Neural crest cell (in vitro differentiated cells): ENCODE results near the gene PURA. TPM values are rescaled to one million over a fixed set of nuclear protein-coding genes. Genes with fewer than 3 reads are reported as not detected.
A peak's percentile ranks its signal among the peaks of the same experiment; 100 is the strongest.

ENCODE experiments used
- DNase-seq: peaks from one replicate; pipeline ENCODE4 v3.0.0; 2021; ENCODE audit warnings: low read depth, mixed read lengths, low spot score
- H3K27ac Mint-ChIP-seq: one replicate; pipeline ENCODE4 v1.8.0; 2021; ENCODE audit warnings: mild to moderate bottlenecking, mixed read lengths; ENCODE audit not compliant: unreplicated experiment
- H3K27me3 Mint-ChIP-seq: 2 replicates; pipeline ENCODE4 v1.8.0; 2021; ENCODE audit warnings: low read depth, mild to moderate bottlenecking, mixed read lengths
- H3K36me3 Mint-ChIP-seq: 2 replicates; pipeline ENCODE4 v1.8.0; 2021; ENCODE audit warnings: low read depth, mild to moderate bottlenecking, mixed read lengths
- H3K4me1 Mint-ChIP-seq: 2 replicates; pipeline ENCODE4 v1.8.0; 2021; ENCODE audit warnings: mixed read lengths
- H3K4me3 Mint-ChIP-seq: one replicate; pipeline ENCODE4 v1.8.0; 2021; ENCODE audit warnings: mild to moderate bottlenecking, mixed read lengths
- H3K9me3 Mint-ChIP-seq: 2 replicates; pipeline ENCODE4 v1.8.0; 2021; ENCODE audit warnings: mixed read lengths
- CTCF ChIP-seq: fragments of 200-600 bp; sonication (generic); conservative IDR thresholded peaks from 2 replicates; pipeline ENCODE4 v1.5.0; 2021; ENCODE audit warnings: antibody characterized with exemption, mild to moderate bottlenecking
- total RNA-seq: library from RNA; stranded (reverse); gene quantifications from 2 replicates; pipeline ENCODE4 v1.2.1, GENCODE V29; 2021

Gene PURA
- total RNA-seq, 1 donor from 2014 or later: 5.5 TPM

- peak overlapping the region; percentile 91 for H3K4me3 Mint-ChIP-seq
- H3K27me3 Mint-ChIP-seq: peaks cover 95% of the 10 kb centered on the region
- H3K36me3 Mint-ChIP-seq: no peaks in the 10 kb centered on the region
- no peak overlapping the region for H3K27ac Mint-ChIP-seq
- no peak for TF ChIP-seq CTCF
- DNase-seq: no peak
- peaks cover 30% of the 10 kb centered on the region for H3K4me1 Mint-ChIP-seq
- H3K9me3 Mint-ChIP-seq: no peaks in the 10 kb centered on the region
Measured at GRCh38 chr5:140106805-140107311, 7.1 kb upstream of the PURA start.

GRCh38 chr5:140107312-140108092 lies 6.4 kb upstream of the PURA start:
- Mint-ChIP-seq H3K36me3 (no peaks in the 10 kb centered on the region), H3K4me1 (peaks cover 30% of the 10 kb centered on the region), H3K27me3 (peaks cover 97% of the 10 kb centered on the region), H3K27ac (no peak overlapping the region), H3K4me3 (peak overlapping the region; percentile 91), H3K9me3 (no peaks in the 10 kb centered on the region)
- TF ChIP-seq CTCF: peak; percentile 35
- DNase-seq: peak; percentile 81

GRCh38 chr5:140108093-140109017 lies 5.6 kb upstream of the PURA start:
- Mint-ChIP-seq H3K27ac (no peak overlapping the region), H3K4me3 (peak overlapping the region; percentile 91), H3K36me3 (no peaks in the 10 kb centered on the region), H3K27me3 (peaks cover 99% of the 10 kb centered on the region), H3K9me3 (no peaks in the 10 kb centered on the region), H3K4me1 (peaks cover 30% of the 10 kb centered on the region)
- DNase-seq: peak; percentile 12
- TF ChIP-seq CTCF: no peak

GRCh38 chr5:140109018-140109758 lies 4.7 kb upstream of the PURA start:
- Mint-ChIP-seq H3K36me3 (no peaks in the 10 kb centered on the region), H3K27ac (no peak overlapping the region), H3K9me3 (no peaks in the 10 kb centered on the region), H3K4me3 (peak overlapping the region; percentile 91), H3K4me1 (peaks cover 30% of the 10 kb centered on the region), H3K27me3 (peaks cover 98% of the 10 kb centered on the region)
- no peak for TF ChIP-seq CTCF
- peak; percentile 18 for DNase-seq
